Stimulated activated CD8-positive, alpha-beta memory T cell treated with anti-CD3 and anti-CD28 coated beads, Interleukin-4, amount 100 ng/mL, for 4 hours (primary cell): ENCODE data around the gene IMPDH1.

Source experiments
- DNase-seq, 2 donors: peaks; one replicate each; pipeline ENCODE4 v3.0.0-alpha.2; 2020; ENCODE audit warnings: low read depth in 2 of 2, low spot score in 1 of 2

Gene IMPDH1

DNA sequence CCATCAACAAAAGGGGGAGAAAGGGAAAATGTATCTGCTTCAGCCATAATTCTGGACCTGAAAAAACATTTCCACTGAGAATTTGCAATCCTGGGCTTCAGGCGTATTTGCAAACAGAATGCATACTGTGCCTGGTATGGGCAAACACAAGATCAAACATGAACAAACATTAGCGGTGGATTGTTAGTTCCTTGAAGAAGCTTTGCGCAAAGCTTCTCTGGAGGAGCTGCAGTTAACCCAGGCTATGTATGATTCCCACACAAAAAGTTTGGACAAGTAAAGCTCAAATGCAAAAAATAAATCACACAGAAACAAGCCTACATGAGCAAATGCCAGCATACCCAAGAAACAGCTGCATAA is 25.5 kb upstream of the IMPDH1 start:
- no peak for DNase-seq

DNA sequence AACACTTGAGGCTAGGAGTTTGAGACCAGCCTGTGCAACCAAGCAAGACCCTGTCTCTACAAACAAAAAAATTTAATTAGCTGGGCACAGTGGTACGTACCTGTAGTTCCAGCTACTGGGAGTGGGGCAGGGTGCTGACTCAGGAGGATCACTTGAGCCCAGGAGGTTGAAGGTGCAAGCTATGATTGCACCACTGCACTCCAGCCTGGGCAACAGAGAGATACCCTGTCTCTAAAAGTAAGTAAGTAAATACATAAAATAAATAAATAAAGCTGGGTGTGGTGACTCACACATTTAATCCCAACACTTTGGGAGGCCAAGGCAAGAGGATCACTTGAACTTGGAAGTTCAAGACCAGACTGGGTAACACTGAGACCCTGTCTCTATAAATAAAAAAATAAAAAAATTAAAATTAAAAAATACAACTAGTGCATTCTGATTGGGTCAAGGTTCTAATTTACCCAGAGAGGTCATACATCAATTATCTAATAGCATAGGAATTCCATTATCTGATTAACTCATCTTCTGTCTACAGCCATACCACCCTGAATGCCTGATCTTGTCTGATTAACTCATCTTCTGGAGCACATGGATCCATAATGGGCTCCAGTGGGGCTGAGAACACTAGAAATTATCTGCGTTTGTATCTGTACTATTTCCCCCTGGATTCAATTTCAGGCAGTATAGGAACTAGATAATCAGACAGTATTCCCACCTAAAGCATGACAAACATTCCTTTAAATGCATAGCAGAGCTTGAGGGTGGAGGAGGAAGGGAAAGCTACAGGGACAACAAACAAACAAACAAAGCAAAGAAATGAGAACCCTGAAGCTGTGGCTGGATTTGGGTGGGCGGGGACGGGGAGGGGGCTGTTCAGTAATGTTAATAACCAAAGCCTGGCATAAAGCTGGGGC is 24.9 kb upstream of the IMPDH1 start:
- no peak for DNase-seq

DNA sequence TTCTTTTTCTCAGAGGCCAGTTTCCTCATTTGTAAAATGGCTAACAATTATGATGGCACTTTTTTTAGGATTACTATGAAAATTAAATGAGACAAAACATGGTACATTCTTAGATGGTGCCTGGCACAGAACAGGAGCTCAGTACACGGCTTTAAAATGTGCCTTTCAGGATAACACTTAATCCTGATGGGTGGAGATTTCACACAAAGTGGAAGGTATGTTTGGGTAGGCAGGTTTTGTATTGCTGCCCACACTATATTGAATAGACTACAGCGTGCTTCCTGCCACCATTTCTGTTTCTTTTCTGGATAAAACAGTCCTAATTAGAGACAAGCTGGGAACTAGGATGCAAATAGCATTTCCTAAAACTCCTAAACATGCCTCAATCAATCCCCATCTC is 22.0 kb upstream of the IMPDH1 start:
- no peak for DNase-seq

DNA sequence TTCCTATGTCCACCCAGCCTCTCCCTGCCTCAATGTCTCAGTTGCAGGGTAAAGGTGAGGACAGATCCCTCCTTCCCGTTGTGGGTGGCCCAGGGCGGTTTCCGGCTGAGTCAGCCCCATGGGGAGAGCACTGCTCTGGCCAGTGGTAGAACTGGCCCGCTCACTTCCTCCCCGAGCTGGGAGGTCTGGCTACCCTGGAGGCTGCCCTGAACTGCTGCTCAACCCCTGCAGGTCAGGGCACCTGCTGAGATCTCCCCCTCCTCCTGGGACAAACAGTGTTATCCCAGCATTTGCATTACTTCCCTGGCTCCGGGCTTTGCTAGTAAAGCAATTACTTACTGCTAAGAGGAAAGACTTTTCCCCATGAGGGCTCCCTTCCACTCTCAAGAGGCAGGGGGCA is 21.4 kb upstream of the IMPDH1 start:
- DNase-seq: no peak

DNA sequence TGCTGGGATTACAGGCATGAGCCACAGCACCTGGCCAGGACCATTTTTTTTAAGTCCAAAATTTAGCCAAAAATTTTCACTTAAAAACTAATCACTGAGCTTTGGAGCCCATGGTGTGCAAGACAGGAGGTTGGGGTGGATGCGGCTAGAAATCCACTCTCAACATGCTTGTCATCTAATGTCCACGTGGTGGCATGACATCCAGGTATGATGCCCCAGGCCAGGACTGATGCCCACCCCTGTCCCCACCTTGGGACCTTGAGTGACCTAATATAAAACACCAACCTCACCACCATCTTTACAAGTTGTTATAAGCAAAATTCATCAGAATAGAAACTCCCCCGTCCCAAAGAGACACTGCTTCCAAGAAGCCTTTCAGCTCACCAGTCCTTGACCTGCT is 20.4 kb upstream of the IMPDH1 start:
- DNase-seq: no peak

DNA sequence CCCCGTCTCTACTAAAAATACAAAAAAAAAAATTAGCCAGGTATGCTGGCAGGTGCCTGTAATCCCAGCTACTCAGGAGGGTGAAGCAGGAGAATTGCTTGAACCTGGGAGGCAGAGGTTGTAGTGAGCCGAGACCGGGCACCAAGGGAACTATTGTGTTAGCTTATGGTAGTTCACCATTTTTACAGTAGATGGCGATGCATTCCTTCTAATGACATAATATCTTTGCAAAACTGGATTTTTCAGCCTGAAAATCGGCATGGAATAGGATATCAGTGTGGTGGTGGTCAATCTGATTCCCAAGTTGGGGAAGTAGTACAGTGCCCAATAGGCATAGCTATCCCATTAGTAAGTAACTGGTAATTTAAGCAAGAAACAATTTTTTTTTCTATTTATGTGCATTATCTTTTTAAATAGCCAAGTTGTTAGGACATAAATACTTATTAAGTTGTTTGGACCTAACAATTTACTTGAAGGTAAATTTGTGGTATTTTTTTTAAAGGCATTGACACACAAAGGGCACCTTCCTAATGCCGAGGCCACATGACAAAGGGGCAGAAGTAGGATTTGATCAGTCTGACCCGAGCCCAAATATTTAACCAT is 17.6 kb upstream of the IMPDH1 start:
- no peak for DNase-seq

DNA sequence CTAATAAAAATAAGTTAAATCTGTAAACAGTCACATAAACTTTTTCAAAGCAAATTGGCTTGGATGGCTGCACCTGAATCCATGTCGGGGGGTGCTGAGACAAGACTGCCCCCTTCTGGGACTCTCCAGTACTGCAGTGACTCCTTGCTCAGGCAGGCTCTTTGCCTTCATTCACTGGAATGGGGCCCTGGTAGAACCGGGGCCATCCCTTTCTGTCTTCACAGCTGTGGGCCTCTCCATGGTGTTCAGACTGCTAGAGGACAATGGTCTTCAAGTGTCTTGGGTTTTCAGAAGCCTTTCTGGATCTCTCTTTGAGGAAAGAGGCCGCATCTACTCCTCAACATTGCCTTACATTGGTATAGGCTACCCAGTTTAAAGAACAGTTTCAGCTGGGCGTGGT is 16.1 kb upstream of the IMPDH1 start:
- DNase-seq: peak; percentile 43 to 82

DNA sequence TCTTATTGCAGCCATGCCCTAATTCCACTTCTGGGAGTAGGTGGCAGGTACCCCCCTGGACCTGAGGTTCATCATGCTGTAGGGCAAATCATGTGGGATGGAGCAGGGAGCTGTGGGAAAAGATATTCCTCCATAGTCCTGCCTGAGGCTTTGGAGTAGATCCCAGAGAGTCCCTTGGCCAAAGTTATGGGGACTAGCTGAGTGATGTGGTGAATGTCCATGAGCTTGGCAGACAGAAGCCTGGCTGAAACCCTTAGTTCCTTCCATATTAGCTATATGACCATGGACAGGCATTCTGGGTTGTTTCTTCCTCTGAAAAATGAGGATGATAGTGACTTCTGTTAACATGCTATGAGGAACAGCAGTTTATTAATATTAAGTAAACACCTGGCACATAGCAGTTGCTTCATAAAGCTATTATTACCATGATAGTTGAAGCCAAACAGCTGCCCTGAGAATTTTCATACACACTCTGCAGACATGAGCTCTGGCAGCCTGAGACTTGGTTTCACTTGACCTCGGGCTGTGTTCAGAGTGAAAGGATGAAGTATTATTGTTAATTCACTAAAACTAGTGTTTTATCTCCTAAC is 15.0 kb upstream of the IMPDH1 start:
- no peak for DNase-seq

DNA sequence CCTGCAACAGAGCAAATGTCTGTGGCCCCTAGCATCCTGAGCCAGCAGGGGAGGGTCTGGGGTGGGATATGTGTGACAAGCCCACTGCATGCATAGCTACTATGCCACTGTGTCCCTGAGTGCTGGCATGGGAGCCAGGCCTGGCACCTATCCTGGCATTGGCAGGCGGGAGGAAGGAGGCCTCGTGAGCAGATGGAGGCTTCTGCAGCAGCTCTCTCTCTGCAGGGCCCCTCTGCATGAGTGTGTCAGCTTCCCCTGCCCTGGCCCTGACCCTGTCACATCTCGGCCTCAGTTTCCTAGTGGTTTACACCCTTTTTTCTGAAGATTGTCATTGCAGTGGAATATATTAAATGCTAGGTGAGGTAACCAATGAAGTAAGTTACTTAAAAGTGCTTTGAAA is 13.1 kb upstream of the IMPDH1 start:
- no peak for DNase-seq

DNA sequence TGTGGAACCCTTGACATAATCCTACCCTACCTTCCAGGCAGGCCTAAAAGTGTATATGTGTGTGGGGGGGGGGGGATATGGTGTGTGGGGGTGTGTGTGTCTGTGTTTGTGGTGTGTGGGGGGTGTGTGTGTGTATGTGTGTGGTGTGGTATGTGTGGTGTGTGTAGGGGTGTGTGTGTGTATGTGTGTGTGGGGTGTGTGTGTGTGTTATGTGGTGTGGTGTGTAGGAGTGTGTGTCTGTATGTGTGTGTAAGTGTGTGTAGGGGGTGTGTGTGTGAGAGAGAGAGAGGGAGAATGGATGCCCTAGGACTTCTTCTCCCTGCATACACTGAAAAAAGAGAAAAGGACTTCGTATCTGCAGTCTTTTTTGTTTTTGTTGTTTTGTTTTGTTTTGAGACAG is 12.3 kb upstream of the IMPDH1 start:
- DNase-seq: no peak

DNA sequence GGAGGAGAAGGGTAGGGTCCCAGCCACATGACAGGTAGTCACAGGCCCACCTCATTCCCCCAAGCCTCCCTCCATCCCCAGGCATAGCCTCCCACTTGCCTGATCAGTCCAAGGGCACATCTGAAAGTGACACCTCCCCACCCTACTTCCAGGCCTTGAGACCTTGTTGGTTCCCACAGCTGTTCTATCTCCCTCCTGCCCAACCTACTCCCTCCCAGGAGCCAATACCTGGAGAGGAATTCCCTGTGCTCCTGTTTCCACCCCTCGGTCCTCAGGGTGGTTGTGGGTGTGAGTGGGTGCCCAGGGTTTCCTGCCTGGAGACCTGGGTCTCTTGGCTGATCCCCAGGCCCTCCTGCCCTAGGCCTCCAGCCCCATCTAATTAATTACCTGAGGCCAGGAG is 11.6 kb upstream of the IMPDH1 start:
- no peak for DNase-seq

DNA sequence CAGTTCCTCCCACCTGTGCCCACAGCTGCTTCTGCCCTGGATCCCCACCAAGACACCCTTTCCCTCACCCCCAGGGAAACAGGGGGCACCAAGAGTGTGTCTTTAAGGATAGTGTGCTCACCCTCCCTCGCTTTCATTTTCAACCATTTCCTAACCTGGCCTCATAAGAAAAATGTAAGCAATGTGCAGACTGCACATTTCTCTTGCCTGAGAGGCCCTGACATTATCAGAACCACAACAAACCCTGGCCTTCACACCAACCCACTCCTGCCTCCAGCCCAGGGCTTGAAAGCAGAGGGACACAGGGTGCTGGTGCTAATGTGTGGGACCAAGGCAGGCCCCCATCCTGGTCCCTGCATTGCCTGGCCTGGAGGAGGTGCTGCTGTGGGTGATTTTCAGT is 11.0 kb upstream of the IMPDH1 start:
- DNase-seq: no peak

DNA sequence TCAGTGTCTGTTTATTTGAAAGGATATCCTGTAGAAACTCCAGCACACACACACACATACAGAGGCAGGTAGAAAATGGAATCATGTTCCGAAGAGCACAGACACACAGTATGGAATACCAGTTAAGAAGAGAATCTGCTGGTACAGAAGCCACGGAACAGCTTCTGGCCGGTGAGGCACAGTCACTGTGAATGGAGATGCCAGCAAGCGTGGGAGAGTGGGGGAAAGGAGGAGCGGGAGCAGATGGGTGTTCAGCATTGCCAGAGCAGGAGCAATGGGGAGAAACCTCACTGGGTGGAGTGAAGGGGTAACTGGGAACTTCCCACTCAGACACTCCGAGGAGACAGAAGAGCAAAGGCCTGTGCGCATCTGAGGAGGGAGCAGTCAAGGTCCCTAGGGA is 9.5 kb upstream of the IMPDH1 start:
- DNase-seq: no peak

DNA sequence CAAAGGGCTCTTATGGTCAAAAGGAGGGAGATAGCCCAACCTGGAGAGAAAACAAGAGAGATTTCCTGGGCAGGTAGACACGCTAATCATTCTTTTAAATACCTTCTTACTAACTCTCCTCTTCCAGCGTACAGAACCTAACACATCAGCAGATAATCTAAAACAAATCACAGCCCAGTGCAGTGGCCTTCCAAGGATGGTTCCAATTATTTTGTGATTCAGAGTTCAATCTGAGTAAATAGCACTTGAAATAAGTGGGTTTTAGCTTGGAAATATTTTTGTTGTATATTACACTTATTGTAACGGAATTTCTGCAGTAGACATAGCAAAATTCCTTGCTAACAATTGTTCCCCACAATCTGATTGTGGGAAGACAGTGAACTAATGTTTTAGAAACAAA is 7.3 kb upstream of the IMPDH1 start:
- no peak for DNase-seq

DNA sequence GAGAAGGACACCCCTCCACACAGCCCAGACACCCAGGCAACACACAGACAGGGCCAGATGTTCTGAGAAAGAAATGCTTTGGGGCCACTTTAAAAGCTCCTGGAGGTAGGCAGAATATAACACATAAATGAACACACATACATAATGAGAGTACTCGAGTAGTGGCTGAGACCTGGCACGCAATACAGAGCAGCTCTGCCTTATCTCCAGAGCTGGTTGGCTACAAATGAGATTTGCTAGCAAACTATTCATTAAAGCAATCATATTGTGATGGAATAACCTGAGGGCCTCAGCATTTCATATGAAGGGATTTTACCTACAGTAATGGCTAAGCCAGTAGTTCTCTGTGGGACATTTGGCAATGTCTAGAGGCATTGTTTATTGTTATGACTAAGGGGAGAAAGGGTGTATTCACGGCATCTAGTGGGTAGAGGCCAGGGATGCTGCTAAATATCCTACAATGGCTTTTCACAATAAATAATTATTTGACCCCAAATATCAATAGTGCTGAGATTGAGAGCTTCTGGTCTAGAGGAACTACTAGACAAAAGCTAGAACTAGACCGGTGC is 5.5 kb upstream of the IMPDH1 start:
- DNase-seq: no peak

DNA sequence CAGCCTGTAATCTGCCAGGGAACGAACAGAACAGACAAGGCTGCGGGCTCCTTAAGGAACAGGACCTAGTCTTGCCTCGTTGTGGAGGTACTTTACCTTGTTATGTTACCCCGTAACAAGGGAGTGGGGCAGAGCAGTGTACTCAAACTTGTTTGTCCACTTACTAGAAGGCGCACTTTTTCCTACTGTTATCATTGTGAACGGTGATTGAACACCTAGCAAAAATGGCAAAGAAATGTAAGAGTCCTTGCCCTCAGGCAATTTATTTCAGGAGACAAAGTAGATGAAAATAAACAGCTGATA is 620 bp upstream of the IMPDH1 start:
- DNase-seq: no peak

DNA sequence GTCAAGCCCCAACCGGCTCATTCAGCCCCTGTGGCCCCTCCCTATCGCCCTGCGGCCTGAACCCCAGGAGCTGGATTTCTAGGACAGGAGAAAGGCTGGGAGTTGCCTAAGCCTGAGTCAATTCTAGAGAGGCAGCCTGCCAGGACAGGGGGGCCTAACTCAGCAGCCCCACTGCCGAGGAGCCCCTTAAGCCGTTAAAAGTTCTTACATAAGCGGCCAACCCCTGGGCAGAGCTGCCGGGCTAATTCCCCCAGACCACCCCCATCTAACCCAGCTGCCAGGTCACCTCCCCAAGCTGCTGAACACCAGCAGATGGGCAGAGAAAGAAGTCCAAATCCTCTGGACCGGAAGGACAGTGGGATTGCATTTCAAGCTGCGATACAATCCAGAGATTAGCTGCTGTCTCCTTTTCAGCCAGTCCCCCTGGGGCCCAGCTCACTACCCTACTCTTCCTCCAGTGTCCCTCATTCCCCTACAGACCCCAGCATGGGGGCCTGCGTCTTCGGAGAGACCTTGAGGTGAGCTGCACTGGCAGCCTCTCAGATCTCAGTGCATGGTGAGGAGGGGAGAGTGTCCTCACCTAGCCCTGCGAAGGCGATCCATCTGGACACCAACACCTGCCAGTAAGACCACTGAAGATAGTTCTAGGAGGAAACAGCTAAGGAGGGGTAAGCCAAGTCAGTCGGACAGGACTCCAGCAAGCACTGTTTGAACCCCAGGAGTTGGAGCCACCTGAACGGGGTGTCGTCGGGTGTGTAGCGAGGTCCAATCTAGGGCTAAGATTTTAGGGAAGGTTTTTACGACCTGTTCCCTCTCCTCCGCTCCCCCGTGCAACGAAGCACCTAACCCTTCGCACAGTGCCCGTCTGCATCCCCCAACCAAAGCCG is 830 bp downstream of the IMPDH1 start:
- no peak for DNase-seq

DNA sequence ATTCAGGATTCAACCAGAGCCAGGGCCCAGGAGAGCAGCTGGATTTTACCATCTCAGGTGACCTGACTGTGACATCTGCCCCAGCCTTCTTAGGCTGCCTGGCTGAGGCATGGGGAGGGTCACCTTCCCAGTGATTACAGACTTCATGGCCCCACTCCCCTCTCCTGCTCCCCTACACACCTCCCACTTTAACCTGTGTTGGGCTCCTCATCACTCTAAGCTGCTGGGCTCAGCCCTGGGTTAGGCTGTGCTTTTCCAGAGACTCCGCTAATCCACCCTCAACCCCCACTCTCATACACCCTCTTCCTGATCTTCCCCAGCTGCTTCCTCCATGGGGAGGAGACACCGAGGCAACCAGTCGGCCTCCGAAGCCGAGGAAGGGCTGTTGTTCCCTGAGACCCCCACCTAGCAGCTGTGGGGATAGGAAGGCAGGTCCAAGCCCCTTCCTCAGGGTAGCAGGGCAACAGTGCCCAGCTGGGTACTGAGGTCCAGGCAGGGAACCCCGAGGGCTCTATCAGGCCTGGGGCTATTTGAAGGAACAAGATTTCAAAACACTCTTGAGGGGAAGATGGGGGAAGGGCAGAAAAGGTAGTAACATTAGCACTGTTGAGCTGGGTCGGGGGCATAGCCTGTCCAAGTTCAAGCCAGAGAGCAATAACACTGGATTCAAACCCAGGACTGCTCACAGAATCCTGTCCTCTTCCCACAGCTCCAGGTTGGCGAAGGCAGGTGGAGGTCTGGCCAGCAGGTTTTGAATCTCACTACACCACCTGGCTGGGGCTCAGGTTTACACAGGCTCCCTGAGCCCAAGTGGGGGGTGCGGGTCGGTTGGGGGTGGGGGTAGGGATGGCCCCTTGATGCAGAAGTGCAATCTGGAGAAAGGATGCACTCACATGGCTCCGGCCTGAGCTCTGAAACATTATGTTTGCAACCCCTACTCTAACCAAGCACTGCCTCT is 1.8 kb downstream of the IMPDH1 start:
- no peak for DNase-seq

DNA sequence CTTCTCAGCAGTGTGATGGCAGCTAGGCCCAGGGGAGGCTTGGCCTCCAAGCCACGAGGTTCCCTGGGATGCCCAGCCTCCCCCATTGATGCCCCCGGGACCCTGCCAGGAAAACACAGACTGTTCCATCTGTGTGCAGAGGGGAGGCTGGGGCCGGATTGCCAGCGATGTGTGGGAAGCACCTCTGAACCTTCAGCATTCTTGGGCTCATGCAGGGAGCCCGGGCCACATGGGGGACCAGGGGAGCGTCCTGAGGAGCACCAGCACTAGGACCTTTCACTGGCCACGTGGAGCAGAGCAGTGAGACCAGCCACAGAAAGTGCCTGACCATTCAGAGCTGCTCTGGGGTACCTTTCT is 2.6 kb downstream of the IMPDH1 start:
- no peak for DNase-seq
